Endothelial cell of umbilical vein (primary cell): ENCODE measurements around the gene MACROD2. TPM values are rescaled to one million over a fixed set of nuclear protein-coding genes. Genes with fewer than 3 reads are reported as not detected.

Experiments used
- BruUV-seq: library from RNA; stranded (reverse); fragments of 400-500 nt; replicated peaks from 2 replicates; lab custom pipeline; 2021; lab: Mats Ljungman, UMichigan
- CTCF ChIA-PET: fragments of 300-600, 350-600 bp; sonication (Branson Sonifier 250); formaldehyde crosslinking; loops from one replicate; lab custom pipeline; 2021; ENCODE audit warnings: antibody characterized with exemption, inconsistent platforms; lab: Charles Lee
- POLR2A ChIA-PET: fragments of 300-600, 350-600 bp; sonication (Branson Sonifier 250); formaldehyde crosslinking; loops from one replicate; lab custom pipeline; 2021; ENCODE audit warnings: antibody characterized with exemption, inconsistent platforms; lab: Charles Lee
- DNase-seq: peaks from one replicate; pipeline ENCODE4 v3.0.0-alpha.2; 2011; ENCODE audit warnings: low read depth, low spot score
- FAIRE-seq: peaks from 2 replicates; lab custom pipeline; 2011; peaks lifted over from hg19 to GRCh38; lab: Jason Lieb, UNC
- H2AFZ ChIP-seq: 2 replicates; pipeline ENCODE4 v1.6.0; 2012; ENCODE audit warnings: low read depth, low read length, control low read depth, inconsistent platforms
- H3K27ac ChIP-seq: 2 replicates; pipeline ENCODE4 v1.5.1; 2011; ENCODE audit warnings: low read depth, mild to moderate bottlenecking, control low read depth, low read length, moderate library complexity; ENCODE audit not compliant: insufficient read depth
- H3K27me3 ChIP-seq, 2 experiments: 2 replicates each; pipeline versions ENCODE4 v1.6.0 to v1.6.1; 2011; ENCODE audit warnings: low read length in 2 of 2, mixed read lengths in 1 of 2; ENCODE audit not compliant: control insufficient read depth in 2 of 2, insufficient read depth in 2 of 2
- H3K36me3 ChIP-seq, 2 experiments: 2 replicates in 1 of 2; 3 replicates in 1 of 2; pipeline ENCODE4 v1.5.1; 2011; ENCODE audit warnings: low read length in 2 of 2, mild to moderate bottlenecking in 1 of 2, moderate library complexity in 1 of 2; ENCODE audit not compliant: control insufficient read depth in 2 of 2, insufficient read depth in 2 of 2; ENCODE audit errors: extremely low read depth in 1 of 2
- H3K4me1 ChIP-seq: 3 replicates; pipeline ENCODE4 v1.5.1; 2011; ENCODE audit warnings: mild to moderate bottlenecking, low read length; ENCODE audit not compliant: control insufficient read depth, insufficient read depth; ENCODE audit errors: extremely low read depth
- H3K4me2 ChIP-seq: 2 replicates; pipeline ENCODE4 v1.6.1; 2011; ENCODE audit warnings: low read length, control low read depth, mixed read lengths; ENCODE audit not compliant: insufficient read depth
- H3K4me3 ChIP-seq, 3 experiments: fragments of 200-600 bp in 1 of 3; sonication (generic), shearing (Covaris generic) in 1 of 3; replicated peaks in 1 of 3; 2 replicates each; pipeline ENCODE4 v1.5.1; 2011 to 2016; ENCODE audit warnings: control low read depth in 3 of 3, low read length in 3 of 3, mild to moderate bottlenecking in 2 of 3, inconsistent platforms in 1 of 3, low read depth in 1 of 3, moderate library complexity in 1 of 3; ENCODE audit not compliant: insufficient read depth in 1 of 3
- H3K79me2 ChIP-seq: 2 replicates; pipeline ENCODE4 v1.6.0; 2012; ENCODE audit warnings: low read length, inconsistent platforms; ENCODE audit not compliant: control insufficient read depth, insufficient read depth
- H3K9ac ChIP-seq: replicated peaks from 2 replicates; pipeline ENCODE3; 2011; ENCODE audit warnings: low read length, control low read depth; ENCODE audit not compliant: insufficient read depth; ENCODE audit errors: extremely low read depth
- H3K9me1 ChIP-seq: replicated peaks from 3 replicates; pipeline ENCODE4 v1.6.0; 2011; ENCODE audit warnings: mild to moderate bottlenecking, low read length; ENCODE audit not compliant: control insufficient read depth, insufficient read depth; ENCODE audit errors: extremely low read depth
- H3K9me3 ChIP-seq: replicated peaks from 2 replicates; pipeline ENCODE4 v1.5.1; 2012; ENCODE audit warnings: low read length, inconsistent platforms; ENCODE audit not compliant: control insufficient read depth, insufficient read depth
- H4K20me1 ChIP-seq: replicated peaks from 2 replicates; pipeline ENCODE3; 2011; ENCODE audit warnings: mild to moderate bottlenecking, low read length; ENCODE audit not compliant: control insufficient read depth, insufficient read depth; ENCODE audit errors: extremely low read depth
- EZH2 ChIP-seq: IDR thresholded peaks from 2 replicates; pipeline ENCODE4 v1.6.1; 2012; ENCODE audit warnings: borderline replicate concordance, low read depth, mild to moderate bottlenecking, moderate library complexity, low read length, inconsistent platforms; ENCODE audit not compliant: severe bottlenecking
- FOS ChIP-seq: IDR thresholded peaks from 2 replicates; pipeline ENCODE4 v1.6.1; 2011; ENCODE audit warnings: mild to moderate bottlenecking, low read length, moderate library complexity, borderline replicate concordance; ENCODE audit not compliant: insufficient read depth
- GATA2 ChIP-seq: IDR thresholded peaks from 2 replicates; pipeline ENCODE4 v1.7.0; 2011; ENCODE audit warnings: low read depth, mild to moderate bottlenecking, moderate library complexity, mixed read lengths, low read length; ENCODE audit not compliant: insufficient read length, insufficient read depth
- JUN ChIP-seq: IDR thresholded peaks from 2 replicates; pipeline ENCODE4 v1.6.1; 2011; ENCODE audit warnings: borderline replicate concordance, low read depth; ENCODE audit not compliant: insufficient read length, insufficient read depth
- MYC ChIP-seq: IDR thresholded peaks from one replicate; pipeline ENCODE4 v1.6.1; 2011; ENCODE audit warnings: mild to moderate bottlenecking, low read depth, low read length
- POLR2A ChIP-seq: IDR thresholded peaks from 2 replicates; pipeline ENCODE4 v1.6.1; 2012; ENCODE audit warnings: low read depth, mild to moderate bottlenecking, control low read depth, low read length
- POLR2AphosphoS5 ChIP-seq: IDR thresholded peaks from 2 replicates; pipeline ENCODE4 v1.6.1; 2012; ENCODE audit warnings: low read depth, mild to moderate bottlenecking, control low read depth, low read length, moderate library complexity; ENCODE audit not compliant: insufficient read depth
- dilution Hi-C: fragments of 300-500 bp; cut with MboI; formaldehyde crosslinking; loops from one replicate; pipeline ENCODE4 v1.15.0; 2019; ENCODE audit warnings: low sequenced_read_pairs; ENCODE audit not compliant: extremely low pct_ligation_motif_present
- intact Hi-C: fragments of 100-400 bp; cut with micrococcal nuclease; formaldehyde crosslinking; loops from one replicate; pipeline ENCODE4 v1.10.0; 2022
- polyA plus RNA-seq, 4 experiments: library from polyadenylated mRNA; depleted of rRNA in 3 of 4; stranded (reverse) in 3 of 4; unstranded in 1 of 4; fragments of >200 nt; gene quantifications; 2 replicates each; pipeline versions ENCODE4 v1.2.1 to v1.2.3, GENCODE V29; 2011 to 2012; ENCODE audit warnings: missing spikeins in 1 of 4
- total RNA-seq: library from RNA; stranded (reverse); gene quantifications from 2 replicates; pipeline ENCODE4 v1.2.3, GENCODE V29; 2021
- TF ChIP-seq, protein P1 (sequence below), 2 donors: IDR thresholded peaks; 1 replicate in 1 of 2; 2 replicates in 1 of 2; pipeline ENCODE4 v1.5.1; 2011; ENCODE audit warnings: low read length in 2 of 2, mild to moderate bottlenecking in 2 of 2, moderate library complexity in 2 of 2, control low read depth in 1 of 2, inconsistent platforms in 1 of 2, low read depth in 1 of 2; ENCODE audit not compliant: insufficient read depth in 1 of 2; ENCODE audit errors: extremely low read depth in 1 of 2
- TF ChIP-seq, protein P2 (sequence below): IDR thresholded peaks from 2 replicates; pipeline ENCODE4 v1.6.1; 2011; ENCODE audit not compliant: insufficient read depth, insufficient read length

MACROD2 gene
- total and polyA plus RNA-seq, 2 donors (not counting 3 experiments of a cell fraction or from before 2014, with no cell fraction given) = 0.11 to 0.73 TPM

GRCh38 chr20:15188415-15188814 is 1193.1 kb downstream of the MACROD2 start:
- Histone ChIP-seq H3K4me1 (no peaks in the 10 kb centered on the region), H3K9ac (no peak overlapping the region), H3K4me3 (no peak overlapping the region), H3K27me3 (peaks cover 0 to 3% of the 10 kb centered on the region in 2 experiments), H3K9me3 (no peaks in the 10 kb centered on the region), H3K79me2 (no peaks in the 10 kb centered on the region), H2AFZ (no peak overlapping the region), H4K20me1 (no peaks in the 10 kb centered on the region), H3K27ac (no peak overlapping the region), H3K9me1 (no peaks in the 10 kb centered on the region), H3K36me3 (no peaks in the 10 kb centered on the region), H3K4me2 (no peak overlapping the region)
- ChIA-PET CTCF (interaction anchor here (1.2 kb wide), 1 partner anchor 10 kb away, joined by 3 read pairs; no protein-coding TSS in a partner anchor), POLR2A (no interaction called here)
- dilution Hi-C loops = no loop called here
- intact Hi-C loops = no loop called here
- no TSS peak for BruUV-seq
- DNase-seq (no peak), FAIRE-seq (no peak)
- TF ChIP-seq, protein P1, sequence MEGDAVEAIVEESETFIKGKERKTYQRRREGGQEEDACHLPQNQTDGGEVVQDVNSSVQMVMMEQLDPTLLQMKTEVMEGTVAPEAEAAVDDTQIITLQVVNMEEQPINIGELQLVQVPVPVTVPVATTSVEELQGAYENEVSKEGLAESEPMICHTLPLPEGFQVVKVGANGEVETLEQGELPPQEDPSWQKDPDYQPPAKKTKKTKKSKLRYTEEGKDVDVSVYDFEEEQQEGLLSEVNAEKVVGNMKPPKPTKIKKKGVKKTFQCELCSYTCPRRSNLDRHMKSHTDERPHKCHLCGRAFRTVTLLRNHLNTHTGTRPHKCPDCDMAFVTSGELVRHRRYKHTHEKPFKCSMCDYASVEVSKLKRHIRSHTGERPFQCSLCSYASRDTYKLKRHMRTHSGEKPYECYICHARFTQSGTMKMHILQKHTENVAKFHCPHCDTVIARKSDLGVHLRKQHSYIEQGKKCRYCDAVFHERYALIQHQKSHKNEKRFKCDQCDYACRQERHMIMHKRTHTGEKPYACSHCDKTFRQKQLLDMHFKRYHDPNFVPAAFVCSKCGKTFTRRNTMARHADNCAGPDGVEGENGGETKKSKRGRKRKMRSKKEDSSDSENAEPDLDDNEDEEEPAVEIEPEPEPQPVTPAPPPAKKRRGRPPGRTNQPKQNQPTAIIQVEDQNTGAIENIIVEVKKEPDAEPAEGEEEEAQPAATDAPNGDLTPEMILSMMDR (IDR thresholded peaks at IDR 0.05; ENCODE audit: extremely low read depth in 1 of 2, insufficient read depth in 1 of 2, low read depth in 1 of 2, low read length in 2 of 2) = no peak
- TF ChIP-seq EZH2 (no peak), GATA2 (no peak), MYC (no peak), FOS (no peak), POLR2AphosphoS5 (no peak), POLR2A (no peak), JUN (no peak)
- TF ChIP-seq, protein P2, sequence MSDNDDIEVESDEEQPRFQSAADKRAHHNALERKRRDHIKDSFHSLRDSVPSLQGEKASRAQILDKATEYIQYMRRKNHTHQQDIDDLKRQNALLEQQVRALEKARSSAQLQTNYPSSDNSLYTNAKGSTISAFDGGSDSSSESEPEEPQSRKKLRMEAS = no peak
